HepG2 (cell line): ENCODE measurements around the gene ABTB2. TPM values are rescaled to one million over a fixed set of nuclear protein-coding genes. Genes with fewer than 3 reads are reported as not detected.
A peak's percentile ranks its signal among the peaks of the same experiment; 100 is the strongest.

Source experiments
- ATAC-seq: fragments of 200-7000 bp; cut with Tn5 transposase; 3 replicates; pipeline ENCODE4 v1.9.1; 2020; ENCODE audit warnings: mild to moderate bottlenecking, moderate library complexity
- BruUV-seq: library from RNA; stranded (reverse); fragments of 400-500 nt; replicated peaks from 2 replicates; lab custom pipeline; 2021; lab: Mats Ljungman, UMichigan
- CTCF ChIA-PET: fragments of 300-600 bp; formaldehyde crosslinking; extraction: SDS; loops from one replicate; lab custom pipeline; 2021; ENCODE audit warnings: low total read pairs, inconsistent platforms, low intra/inter-chr PET ratio; lab: Yijun Ruan, JAX
- POLR2A ChIA-PET: fragments of 350-600 bp; sonication (Branson Sonifier 250); formaldehyde crosslinking; loops from one replicate; lab custom pipeline; 2020; ENCODE audit warnings: antibody characterized with exemption, inconsistent platforms; lab: Yijun Ruan, JAX
- DNase-seq: peaks from one replicate; pipeline ENCODE4 v3.0.0-alpha.2; 2015; ENCODE audit warnings: low spot score
- FAIRE-seq: peaks from 3 replicates; lab custom pipeline; 2011; peaks lifted over from hg19 to GRCh38; lab: Jason Lieb, UNC
- H2AFZ ChIP-seq: one replicate; pipeline ENCODE4 v1.6.1; 2011; ENCODE audit warnings: low read length, inconsistent platforms
- H3K27ac ChIP-seq: fragments of 300-600 bp; 3 replicates; pipeline ENCODE4 v1.8.0; 2011; ENCODE audit warnings: mixed run types, mild to moderate bottlenecking, mixed read lengths, low read length, inconsistent platforms; ENCODE audit not compliant: insufficient read depth; ENCODE audit errors: extremely low read length
- H3K27me3 ChIP-seq, 2 experiments: fragments of 200-600 bp in 1 of 2; 2 replicates in 1 of 2; 3 replicates in 1 of 2; pipeline versions ENCODE4 v1.6.0 to v1.8.0; 2011; ENCODE audit warnings: low read length in 2 of 2, mild to moderate bottlenecking in 2 of 2, moderate library complexity in 2 of 2, inconsistent platforms in 1 of 2; ENCODE audit not compliant: insufficient read depth in 2 of 2, control insufficient read depth in 1 of 2
- H3K36me3 ChIP-seq, 2 experiments: fragments of 200-600 bp in 1 of 2; replicated peaks in 1 of 2; 2 replicates in 1 of 2; 3 replicates in 1 of 2; pipeline versions ENCODE4 v1.5.1 to v1.8.0; 2011; ENCODE audit warnings: low read length in 2 of 2, inconsistent platforms in 1 of 2; ENCODE audit not compliant: insufficient read depth in 2 of 2, control insufficient read depth in 1 of 2
- H3K4me1 ChIP-seq: 2 replicates; pipeline ENCODE4 v1.5.1; 2012; ENCODE audit warnings: low read length, inconsistent platforms; ENCODE audit not compliant: insufficient read depth
- H3K4me2 ChIP-seq: 2 replicates; pipeline ENCODE4 v1.6.0; 2011; ENCODE audit warnings: low read depth, low read length, inconsistent platforms
- H3K4me3 ChIP-seq, 3 experiments: fragments of 200-600 bp in 1 of 3; sonication (generic), shearing (Covaris generic) in 1 of 3; replicated peaks in 1 of 3; 2 replicates each; pipeline ENCODE4 v1.5.1; 2011 to 2016; ENCODE audit warnings: low read length in 3 of 3, inconsistent platforms in 2 of 3, low read depth in 2 of 3, mild to moderate bottlenecking in 2 of 3, control low read depth in 1 of 3, mixed read lengths in 1 of 3; ENCODE audit not compliant: insufficient read depth in 1 of 3
- H3K79me2 ChIP-seq: one replicate; pipeline ENCODE4 v1.6.1; 2011; ENCODE audit warnings: low read length, inconsistent platforms; ENCODE audit not compliant: insufficient read depth
- H3K9ac ChIP-seq: 2 replicates; pipeline ENCODE4 v1.6.0; 2011; ENCODE audit warnings: mild to moderate bottlenecking, low read depth, low read length, inconsistent platforms; ENCODE audit not compliant: insufficient read depth
- H3K9me3 ChIP-seq: 2 replicates; pipeline ENCODE4 v1.5.1; 2012; ENCODE audit warnings: mild to moderate bottlenecking, low read length
- H4K20me1 ChIP-seq: 2 replicates; pipeline ENCODE4 v1.6.0; 2011; ENCODE audit warnings: inconsistent platforms, mild to moderate bottlenecking, low read length, moderate library complexity; ENCODE audit not compliant: insufficient read depth
- YEATS4 ChIP-seq: sonication (generic); formaldehyde crosslinking; IDR thresholded peaks from 2 replicates; pipeline ENCODE4 v1.4.0; 2020; ENCODE audit warnings: missing genetic modification reagents, borderline replicate concordance
- ZHX2 ChIP-seq, 2 experiments: sonication (generic) in 1 of 2; formaldehyde crosslinking in 1 of 2; IDR thresholded peaks; 2 replicates each; pipeline versions ENCODE4 v1.6.1 to v1.9.0; 2014 to 2022; ENCODE audit warnings: antibody characterized with exemption in 1 of 2, borderline replicate concordance in 1 of 2, inconsistent platforms in 1 of 2, low read depth in 1 of 2, missing genetic modification reagents in 1 of 2
- ZNF768 ChIP-seq: sonication (generic); formaldehyde crosslinking; IDR thresholded peaks from 2 replicates; pipeline ENCODE4 v1.4.0; 2020; ENCODE audit warnings: missing genetic modification reagents
- ZNF816 ChIP-seq: sonication (generic); formaldehyde crosslinking; IDR thresholded peaks from 2 replicates; pipeline ENCODE4 v1.8.0; 2022; ENCODE audit warnings: missing genetic modification reagents, mild to moderate bottlenecking, borderline replicate concordance
- ZSCAN9 ChIP-seq: IDR thresholded peaks from 2 replicates; pipeline ENCODE4 v1.6.1; 2016; ENCODE audit warnings: borderline replicate concordance
- WGBS: methylation state at CpG from one replicate; pipeline ENCODE4 v1.1.6; 2017; ENCODE audit warnings: low lambda C conversion rate; 5-methylcytosine and 5-hydroxymethylcytosine counted together
- in situ Hi-C: cut with HindIII; loops from 2 replicates; pipeline ENCODE4 v1.10.0; 2017; ENCODE audit warnings: low pct_unique_long_range_greater_than_20kb; ENCODE audit not compliant: extremely low pct_ligation_motif_present
- intact Hi-C: fragments of 100-400 bp; cut with micrococcal nuclease; formaldehyde crosslinking; loops from one replicate; pipeline ENCODE4 v1.10.0; 2022; ENCODE audit not compliant: unreplicated experiment
- polyA plus RNA-seq, 8 experiments: library from polyadenylated mRNA; depleted of rRNA in 3 of 8; stranded (reverse) in 7 of 8; unstranded in 1 of 8; fragments of >200 nt; fragmentation: Illumina TruSeq in 4 of 8; extraction: Trizol in 4 of 8; gene quantifications; 2 replicates each; pipeline versions ENCODE4 v1.2.1 to v1.2.3, GENCODE V29; 2011 to 2016; ENCODE audit warnings: low read depth in 4 of 8, missing spikeins in 1 of 8, mixed read lengths in 1 of 8; ENCODE audit not compliant: insufficient read depth in 1 of 8
- total RNA-seq, 5 experiments: library from RNA; depleted of rRNA; stranded (reverse); fragments of >200 nt; fragmentation: Illumina TruSeq; extraction: Trizol; gene quantifications; 2 replicates each; pipeline ENCODE4 v1.2.3, GENCODE V29; 2016; ENCODE audit warnings: low read depth in 1 of 5

The ABTB2 gene
- total and polyA plus RNA-seq, 2 of the 13 experiments (the other 11 are each of a cell fraction or from before 2014, with no cell fraction given): 5.1 to 15.4 TPM

GRCh38 chr11:34165121-34165520 lies 192.7 kb downstream of the ABTB2 start (continued):
- TF ChIP-seq ZSCAN9 (CRISPR knock-in tag) (no peak), ZHX2 (IDR thresholded peaks at IDR 0.05; ENCODE audit: low read depth) (no peak), ZHX2 (CRISPR knock-in tag; IDR thresholded peaks at IDR 0.05; ENCODE audit: borderline replicate concordance) (no peak), ZNF816 (CRISPR knock-in tag) (no peak)

GRCh38 chr11:34162856-34163255 lies 195.0 kb downstream of the ABTB2 start:
- H2AFZ ChIP-seq: no peak overlapping the region
- H3K27me3 ChIP-seq: no peaks in the 10 kb centered on the region
- DNase-seq (no peak), FAIRE-seq (no peak), ATAC-seq (no peak)
- H3K9me3 ChIP-seq: no peaks in the 10 kb centered on the region
- ChIA-PET CTCF (no interaction called here), POLR2A (no interaction called here)
- 97% methylated on average over 6 of the region's 7 CpGs for WGBS
- in situ Hi-C loops: loop anchor here (10.0 to 25.0 kb wide), 2 partner anchors 332 to 749 kb away; partner anchors contain the start of genes APIP and PDHX
- H3K4me3 ChIP-seq: no peak overlapping the region
- no peaks in the 10 kb centered on the region for H3K79me2 ChIP-seq
- intact Hi-C loops: no loop called here
- no peak overlapping the region for H3K4me2 ChIP-seq
- TF ChIP-seq ZNF768 (CRISPR knock-in tag): peak; percentile 95
- TF ChIP-seq YEATS4: no peak
- no peaks in the 10 kb centered on the region for H3K4me1 ChIP-seq
- no peaks in the 10 kb centered on the region for H4K20me1 ChIP-seq
- H3K36me3 ChIP-seq: peaks cover 36 to 76% of the 10 kb centered on the region in 2 experiments; a peak in 4 of 5 replicates
- H3K9ac ChIP-seq: no peak overlapping the region
- no peak overlapping the region for H3K27ac ChIP-seq
- BruUV-seq: no TSS peak
